H9 (cell line): Measurements from ENCODE around the gene DNAH1. TPM values are rescaled to one million over a fixed set of nuclear protein-coding genes. Genes with fewer than 3 reads are reported as not detected.

ENCODE experiments used
- DNase-seq: peaks from one replicate; pipeline ENCODE4 v3.0.0-alpha.2; 2017
- H2AFZ ChIP-seq: one replicate; pipeline ENCODE4 v1.6.1; 2013; ENCODE audit warnings: mild to moderate bottlenecking, low read length, control low read depth, moderate library complexity
- H2AK5ac ChIP-seq: 2 replicates; pipeline ENCODE4 v1.6.1; 2013; ENCODE audit warnings: low read length, control low read depth, mixed read lengths; ENCODE audit not compliant: insufficient read length
- H2BK120ac ChIP-seq: one replicate; pipeline ENCODE4 v1.6.1; 2013; ENCODE audit warnings: low read depth, mild to moderate bottlenecking, low read length, control low read depth, inconsistent platforms; ENCODE audit not compliant: poor library complexity, severe bottlenecking
- H2BK12ac ChIP-seq: 2 replicates; pipeline ENCODE4 v1.6.1; 2013; ENCODE audit warnings: low read length, control low read depth, mixed read lengths, low read depth; ENCODE audit not compliant: insufficient read length
- H2BK15ac ChIP-seq: 2 replicates; pipeline ENCODE4 v1.6.1; 2013; ENCODE audit warnings: low read depth, low read length, control low read depth
- H2BK20ac ChIP-seq: one replicate; pipeline ENCODE4 v1.6.1; 2013; ENCODE audit warnings: low read depth, mild to moderate bottlenecking, low read length, control low read depth, inconsistent platforms; ENCODE audit not compliant: poor library complexity, severe bottlenecking
- H2BK5ac ChIP-seq: 2 replicates; pipeline ENCODE4 v1.6.1; 2013; ENCODE audit warnings: low read length, control low read depth, mixed read lengths; ENCODE audit not compliant: insufficient read length
- H3K14ac ChIP-seq: 2 replicates; pipeline ENCODE4 v1.6.1; 2013; ENCODE audit warnings: low read length, control low read depth; ENCODE audit not compliant: insufficient read depth
- H3K18ac ChIP-seq: 2 replicates; pipeline ENCODE4 v1.6.1; 2013; ENCODE audit warnings: low read depth, mild to moderate bottlenecking, mixed read lengths, low read length, control low read depth; ENCODE audit not compliant: insufficient read length
- H3K23ac ChIP-seq: 2 replicates; pipeline ENCODE4 v1.6.1; 2013; ENCODE audit warnings: low read length, control low read depth, mixed read lengths, low read depth; ENCODE audit not compliant: insufficient read length
- H3K23me2 ChIP-seq: 2 replicates; pipeline ENCODE4 v1.6.1; 2013; ENCODE audit warnings: low read depth, mild to moderate bottlenecking, mixed read lengths, low read length, control low read depth; ENCODE audit not compliant: insufficient read length, poor library complexity, severe bottlenecking
- H3K27ac ChIP-seq: 2 replicates; pipeline ENCODE4 v1.5.1; 2013; ENCODE audit warnings: low read length, control low read depth, mixed read lengths, low read depth; ENCODE audit not compliant: insufficient read length
- H3K27me3 ChIP-seq: 2 replicates; pipeline ENCODE4 v1.6.1; 2013; ENCODE audit warnings: low read length, control low read depth, inconsistent platforms; ENCODE audit not compliant: insufficient read depth
- H3K4ac ChIP-seq: 2 replicates; pipeline ENCODE4 v1.6.1; 2013; ENCODE audit warnings: low read depth, mild to moderate bottlenecking, control low read depth, inconsistent platforms, low read length, moderate library complexity
- H3K4me1 ChIP-seq: 2 replicates; pipeline ENCODE4 v1.6.1; 2013; ENCODE audit warnings: low read length, control low read depth, inconsistent platforms; ENCODE audit not compliant: insufficient read depth
- H3K4me2 ChIP-seq: 2 replicates; pipeline ENCODE4 v1.6.1; 2013; ENCODE audit warnings: low read length, control low read depth, mixed read lengths; ENCODE audit not compliant: insufficient read length, insufficient read depth
- H3K56ac ChIP-seq: 2 replicates; pipeline ENCODE4 v1.6.1; 2013; ENCODE audit warnings: low read depth, mild to moderate bottlenecking, mixed read lengths, low read length, control low read depth; ENCODE audit not compliant: insufficient read length
- H3K79me1 ChIP-seq: 2 replicates; pipeline ENCODE4 v1.6.1; 2013; ENCODE audit warnings: low read depth, mild to moderate bottlenecking, moderate library complexity, low read length, control low read depth, inconsistent platforms; ENCODE audit not compliant: insufficient read depth, poor library complexity, severe bottlenecking
- H3K79me2 ChIP-seq: 2 replicates; pipeline ENCODE4 v1.6.1; 2013; ENCODE audit warnings: low read length, control low read depth, inconsistent platforms; ENCODE audit not compliant: insufficient read depth
- H3K9ac ChIP-seq: 2 replicates; pipeline ENCODE4 v1.6.1; 2013; ENCODE audit warnings: low read length, control low read depth, mixed read lengths; ENCODE audit not compliant: insufficient read length; ENCODE audit errors: extremely low read depth
- H3K9me3 ChIP-seq: one replicate; pipeline ENCODE4 v1.6.1; 2013; ENCODE audit warnings: low read depth, low read length, inconsistent platforms; ENCODE audit not compliant: control insufficient read depth
- H3T11ph ChIP-seq: one replicate; pipeline ENCODE4 v1.6.1; 2013; ENCODE audit warnings: mild to moderate bottlenecking, low read length, control low read depth, inconsistent platforms
- H4K20me1 ChIP-seq: one replicate; pipeline ENCODE4 v1.6.1; 2013; ENCODE audit not compliant: control insufficient read depth, insufficient read length, insufficient read depth
- H4K5ac ChIP-seq: 2 replicates; pipeline ENCODE4 v1.6.1; 2013; ENCODE audit warnings: low read depth, mild to moderate bottlenecking, mixed read lengths, low read length, control low read depth; ENCODE audit not compliant: insufficient read length
- H4K8ac ChIP-seq: replicated peaks from 2 replicates; pipeline ENCODE4 v1.6.1; 2013; ENCODE audit warnings: low read length, control low read depth, mixed read lengths, low read depth; ENCODE audit not compliant: insufficient read length
- H4K91ac ChIP-seq: 2 replicates; pipeline ENCODE4 v1.6.1; 2013; ENCODE audit warnings: low read depth, mild to moderate bottlenecking, moderate library complexity, mixed read lengths, low read length, control low read depth; ENCODE audit not compliant: insufficient read length
- H3K27ac Mint-ChIP-seq, 3 experiments: 2 replicates in 2 of 3; 3 replicates in 1 of 3; pipeline ENCODE4 v1.8.0; 2020 to 2021; ENCODE audit warnings: mixed read lengths in 3 of 3, mild to moderate bottlenecking in 1 of 3, moderate library complexity in 1 of 3
- H3K27me3 Mint-ChIP-seq: 2 replicates; pipeline ENCODE4 v1.8.0; 2021; ENCODE audit warnings: low read depth, mild to moderate bottlenecking, moderate library complexity, mixed read lengths
- H3K36me3 Mint-ChIP-seq, 3 experiments: 2 replicates in 2 of 3; 3 replicates in 1 of 3; pipeline ENCODE4 v1.8.0; 2020 to 2021; ENCODE audit warnings: low read depth in 3 of 3, mixed read lengths in 3 of 3; ENCODE audit not compliant: insufficient read depth in 1 of 3
- H3K4me1 Mint-ChIP-seq, 2 experiments: 2 replicates each; pipeline ENCODE4 v1.8.0; 2020; ENCODE audit warnings: mixed read lengths in 2 of 2
- H3K4me3 Mint-ChIP-seq, 2 experiments: 2 replicates in 1 of 2; 3 replicates in 1 of 2; pipeline ENCODE4 v1.8.0; 2020 to 2021; ENCODE audit warnings: mild to moderate bottlenecking in 2 of 2, mixed read lengths in 2 of 2, moderate library complexity in 1 of 2
- H3K9me3 Mint-ChIP-seq, 2 experiments: 2 replicates in 1 of 2; 3 replicates in 1 of 2; pipeline ENCODE4 v1.8.0; 2020; ENCODE audit warnings: mild to moderate bottlenecking in 2 of 2, mixed read lengths in 2 of 2, moderate library complexity in 1 of 2
- CTCF ChIP-seq: fragments of 200-600 bp; sonication (generic); conservative IDR thresholded peaks from 3 replicates; pipeline ENCODE4 v1.8.0; 2021; ENCODE audit warnings: antibody characterized with exemption, mild to moderate bottlenecking
- WGBS: extraction: QIAGEN DNeasy Blood & Tissue Kit; methylation state at CpG from one replicate; pipeline ENCODE4 v1.1.7; 2013; ENCODE audit warnings: missing lambda C conversion rate, low lambda C conversion rate, mixed read lengths; ENCODE audit not compliant: insufficient read length; ENCODE audit errors: extremely low coverage; 5-methylcytosine and 5-hydroxymethylcytosine counted together
- total RNA-seq: library from RNA; stranded (reverse); gene quantifications from 2 replicates; pipeline ENCODE4 v1.2.1, GENCODE V29; 2021

The DNAH1 gene
- total RNA-seq, 1 experiment from 2014 or later: 2.0 TPM

GRCh38 chr3:52297242-52298148 is 18.6 kb upstream of the DNAH1 start:
- no peak overlapping the region for H4K5ac ChIP-seq
- H4K91ac ChIP-seq: no peak overlapping the region
- H2BK20ac ChIP-seq: no peak overlapping the region
- Mint-ChIP-seq H3K9me3 (no peaks in the 10 kb centered on the region), H3K27me3 (peaks cover 11% of the 10 kb centered on the region), H3K27ac (0 out of 7 replicates have a peak overlapping the region, but pooled peaks of 1 of the 3 experiments have one; percentile 57), H3K4me3 (peak overlapping the region in 1 of 2 experiments; percentile 64; a peak in 2 of 5 replicates), H3K4me1 (peaks cover 23 to 28% of the 10 kb centered on the region in 2 experiments), H3K36me3 (no peaks in the 10 kb centered on the region; a peak in 1 of 7 replicates)
- no peak overlapping the region for H2AFZ ChIP-seq
- no CpG with 5 or more reads among the region's 11 CpGs for WGBS
- no peak overlapping the region for H2BK5ac ChIP-seq
- no peak for DNase-seq
- no peak overlapping the region for H4K8ac ChIP-seq
- H2BK12ac ChIP-seq: no peak overlapping the region
- no peak overlapping the region for H2AK5ac ChIP-seq
- no peak overlapping the region for H3K23ac ChIP-seq
- H3T11ph ChIP-seq: no peak overlapping the region
- no peaks in the 10 kb centered on the region for H4K20me1 ChIP-seq
- no peak overlapping the region for H3K4me2 ChIP-seq
- TF ChIP-seq CTCF: no peak
- H2BK15ac ChIP-seq: no peak overlapping the region
- no peak overlapping the region for H3K56ac ChIP-seq
- H3K18ac ChIP-seq: no peak overlapping the region
- H3K23me2 ChIP-seq: peaks cover 10% of the 10 kb centered on the region
- H3K4ac ChIP-seq: no peak overlapping the region
- H3K4me1 ChIP-seq: peaks cover 2% of the 10 kb centered on the region; the same call in 1 of the 2 replicates
- no peaks in the 10 kb centered on the region for H3K9me3 ChIP-seq
- no peak overlapping the region for H3K27ac ChIP-seq
- H3K14ac ChIP-seq: no peak overlapping the region
- H2BK120ac ChIP-seq: no peak overlapping the region
- H3K79me2 ChIP-seq: no peaks in the 10 kb centered on the region
- H3K9ac ChIP-seq: no peak overlapping the region
- no peaks in the 10 kb centered on the region for H3K79me1 ChIP-seq
- H3K27me3 ChIP-seq: no peaks in the 10 kb centered on the region
